ENCODE data around the gene SCGB2B2. TPM values are rescaled to one million over a fixed set of nuclear protein-coding genes. Genes with fewer than 3 reads are reported as not detected.

The SCGB2B2 gene
- polyA plus RNA-seq, 1 of the 3 experiments (the other 2 are of a cell fraction) = 0.03 TPM

GRCh38 chr19:34644991-34645461 lies 31.9 kb downstream of the SCGB2B2 start:
- WGBS (ENCODE audit: low lambda C conversion rate) = 19% methylated on average over 10 of the region's 10 CpGs
- H3K27me3 ChIP-seq (ENCODE audit: insufficient read depth) = no peaks in the 10 kb centered on the region
- H3K27ac ChIP-seq (ENCODE audit: low read depth in 2 of 2, low read length in 1 of 2) = peak overlapping the region in 1 of 2 experiments; percentile 95; a peak in 2 of 4 replicates
- no peaks in the 10 kb centered on the region for H3K79me2 ChIP-seq (ENCODE audit: insufficient read depth)
- H3K9ac ChIP-seq = no peak overlapping the region
- TF ChIP-seq, protein P1, sequence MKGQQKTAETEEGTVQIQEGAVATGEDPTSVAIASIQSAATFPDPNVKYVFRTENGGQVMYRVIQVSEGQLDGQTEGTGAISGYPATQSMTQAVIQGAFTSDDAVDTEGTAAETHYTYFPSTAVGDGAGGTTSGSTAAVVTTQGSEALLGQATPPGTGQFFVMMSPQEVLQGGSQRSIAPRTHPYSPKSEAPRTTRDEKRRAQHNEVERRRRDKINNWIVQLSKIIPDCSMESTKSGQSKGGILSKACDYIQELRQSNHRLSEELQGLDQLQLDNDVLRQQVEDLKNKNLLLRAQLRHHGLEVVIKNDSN (IDR thresholded peaks at IDR 0.05; ENCODE audit: borderline replicate concordance, low read depth) = no peak
- TF ChIP-seq GATA2 (CRISPR knock-in tag; IDR thresholded peaks at IDR 0.05) = 0 out of 2 replicates have a peak, but pooled peaks have one; percentile 25
- no peak overlapping the region for H2AFZ ChIP-seq (ENCODE audit: low read depth)
- DNase-seq = peak; percentile 44
- H3K9me3 ChIP-seq = no peaks in the 10 kb centered on the region
- ChIA-PET POLR2A (interaction anchor here (0.7 to 2.0 kb wide), 2 partner anchors 32 to 882 kb away, joined by 4 to 22 read pairs; partner anchors contain the start of genes SCGB2B2 and ZNF302), CTCF (interaction anchor here (0.8 to 2.0 kb wide), 6 partner anchors 17 to 867 kb away, joined by 3 to 8 read pairs (median 4); partner anchors contain the start of gene ZNF181)
- no peak overlapping the region for H3K4me2 ChIP-seq
- H3F3A ChIP-seq (replicated peaks; ENCODE audit: insufficient read depth) = no peaks in the 10 kb centered on the region
- H3K4me1 ChIP-seq (ENCODE audit: control insufficient read depth in 1 of 2, insufficient read depth in 2 of 2, low read depth in 1 of 2, low read length in 1 of 2) = peaks cover 0 to 34% of the 10 kb centered on the region in 2 experiments; a peak in 2 of 4 replicates
- H4K20me1 ChIP-seq (ENCODE audit: insufficient read depth) = no peaks in the 10 kb centered on the region
- H3K36me3 ChIP-seq (replicated peaks in 1 of 2; ENCODE audit: control insufficient read depth in 1 of 2, insufficient read depth in 2 of 2, low read length in 1 of 2) = no peaks in the 10 kb centered on the region
- H3K4me3 ChIP-seq (ENCODE audit: low read depth in 2 of 2, low read length in 1 of 2) = no peak overlapping the region; a peak in 1 of 4 replicates
- H3K9me2 ChIP-seq = no peaks in the 10 kb centered on the region

- Histone ChIP-seq H3K4me3 (ENCODE audit: low read depth in 2 of 2, low read length in 1 of 2) (no peak overlapping the region), H3K9me2 (no peaks in the 10 kb centered on the region), H3K79me2 (ENCODE audit: insufficient read depth) (no peaks in the 10 kb centered on the region), H3K9me3 (no peaks in the 10 kb centered on the region), H3K27ac (ENCODE audit: low read depth in 2 of 2, low read length in 1 of 2) (no peak overlapping the region), H3K4me1 (ENCODE audit: control insufficient read depth in 1 of 2, insufficient read depth in 2 of 2, low read depth in 1 of 2, low read length in 1 of 2) (peaks cover 0 to 26% of the 10 kb centered on the region in 2 experiments; a peak in 2 of 4 replicates), H3K9ac (no peak overlapping the region), H2AFZ (ENCODE audit: low read depth) (no peak overlapping the region), H3K27me3 (ENCODE audit: insufficient read depth) (no peaks in the 10 kb centered on the region), H3K36me3 (replicated peaks in 1 of 2; ENCODE audit: control insufficient read depth in 1 of 2, insufficient read depth in 2 of 2, low read length in 1 of 2) (no peaks in the 10 kb centered on the region), H3F3A (replicated peaks; ENCODE audit: insufficient read depth) (no peaks in the 10 kb centered on the region), H4K20me1 (ENCODE audit: insufficient read depth) (no peaks in the 10 kb centered on the region), H3K4me2 (no peak overlapping the region)
- ChIA-PET POLR2A (no interaction called here), CTCF (interaction anchor here (1.0 to 5.4 kb wide), 2 partner anchors 20 to 70 kb away, joined by 10 to 71 read pairs; no protein-coding TSS in a partner anchor)
- DNase-seq = no peak
- TF ChIP-seq REST (IDR thresholded peaks at IDR 0.05; ENCODE audit: low read depth, low read length) (no peak), FOXM1 (IDR thresholded peaks at IDR 0.05; ENCODE audit: low read depth) (no peak), RXRA (IDR thresholded peaks at IDR 0.05; ENCODE audit: borderline replicate concordance, low read depth) (no peak), RFX5 (IDR thresholded peaks at IDR 0.05; ENCODE audit: low read length) (no peak), POLR2AphosphoS5 (IDR thresholded peaks at IDR 0.05; ENCODE audit: low read depth, low read length) (no peak), GATA2 (CRISPR knock-in tag; IDR thresholded peaks at IDR 0.05) (no peak), ELF1 (IDR thresholded peaks at IDR 0.05) (no peak), RAD21 (IDR thresholded peaks at IDR 0.05; ENCODE audit: low read length) (no peak)
- TF ChIP-seq, protein P2, sequence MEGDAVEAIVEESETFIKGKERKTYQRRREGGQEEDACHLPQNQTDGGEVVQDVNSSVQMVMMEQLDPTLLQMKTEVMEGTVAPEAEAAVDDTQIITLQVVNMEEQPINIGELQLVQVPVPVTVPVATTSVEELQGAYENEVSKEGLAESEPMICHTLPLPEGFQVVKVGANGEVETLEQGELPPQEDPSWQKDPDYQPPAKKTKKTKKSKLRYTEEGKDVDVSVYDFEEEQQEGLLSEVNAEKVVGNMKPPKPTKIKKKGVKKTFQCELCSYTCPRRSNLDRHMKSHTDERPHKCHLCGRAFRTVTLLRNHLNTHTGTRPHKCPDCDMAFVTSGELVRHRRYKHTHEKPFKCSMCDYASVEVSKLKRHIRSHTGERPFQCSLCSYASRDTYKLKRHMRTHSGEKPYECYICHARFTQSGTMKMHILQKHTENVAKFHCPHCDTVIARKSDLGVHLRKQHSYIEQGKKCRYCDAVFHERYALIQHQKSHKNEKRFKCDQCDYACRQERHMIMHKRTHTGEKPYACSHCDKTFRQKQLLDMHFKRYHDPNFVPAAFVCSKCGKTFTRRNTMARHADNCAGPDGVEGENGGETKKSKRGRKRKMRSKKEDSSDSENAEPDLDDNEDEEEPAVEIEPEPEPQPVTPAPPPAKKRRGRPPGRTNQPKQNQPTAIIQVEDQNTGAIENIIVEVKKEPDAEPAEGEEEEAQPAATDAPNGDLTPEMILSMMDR (IDR thresholded peaks at IDR 0.05) = no peak
- WGBS (ENCODE audit: low lambda C conversion rate) = 43% methylated on average over 4 of the region's 4 CpGs
These were observed 34.7 kb downstream of the SCGB2B2 start for GRCh38 chr19:34642241-34642640.

Data from SK-N-SH (cell line).